Common myeloid progenitor, CD34-positive (primary cell): ENCODE data around the gene DMPK.
"Not testable (repeated sequence)": the region's sequence is repeated elsewhere in the genome, so short reads cannot be mapped to it uniquely, and the experiment has no call there.

Source experiments
- CTCF ChIA-PET: fragments of 350-600 bp; sonication (Branson Sonifier 250); formaldehyde crosslinking; loops from one replicate; lab custom pipeline; 2021; ENCODE audit warnings: antibody characterized with exemption; lab: Charles Lee
- POLR2A ChIA-PET: fragments of 350-600 bp; sonication (Branson Sonifier 250); formaldehyde crosslinking; loops from one replicate; lab custom pipeline; 2021; ENCODE audit warnings: antibody characterized with exemption; lab: Charles Lee
- DNase-seq, 3 donors: peaks; one replicate each; pipeline versions ENCODE4 v3.0.0 to v3.0.0-alpha.2; 2013
- H3K27ac ChIP-seq, 2 experiments: 1 replicate in 1 of 2; 2 replicates in 1 of 2; pipeline ENCODE4 v1.7.0; 2013; ENCODE audit warnings: inconsistent platforms in 2 of 2, low read length in 2 of 2, mild to moderate bottlenecking in 2 of 2, low read depth in 1 of 2, moderate library complexity in 1 of 2; ENCODE audit not compliant: severe bottlenecking in 2 of 2, insufficient read depth in 1 of 2, poor library complexity in 1 of 2
- H3K27me3 ChIP-seq, 5 experiments: replicated peaks in 2 of 5; 1 replicate in 3 of 5; 2 replicates in 2 of 5; pipeline versions ENCODE4 v1.6.1 to v1.7.0; 2013; ENCODE audit warnings: low read length in 4 of 5, mild to moderate bottlenecking in 2 of 5, moderate library complexity in 2 of 5, inconsistent platforms in 1 of 5; ENCODE audit not compliant: insufficient read depth in 5 of 5, control insufficient read depth in 4 of 5
- H3K36me3 ChIP-seq, 4 experiments: 1 replicate in 2 of 4; 2 replicates in 2 of 4; pipeline versions ENCODE4 v1.6.1 to v1.7.0; 2013; ENCODE audit warnings: low read length in 3 of 4, control low read depth in 1 of 4, mild to moderate bottlenecking in 1 of 4; ENCODE audit not compliant: control insufficient read depth in 4 of 4, insufficient read depth in 4 of 4
- H3K4me1 ChIP-seq, 4 experiments: 1 replicate in 3 of 4; 2 replicates in 1 of 4; pipeline versions ENCODE4 v1.6.1 to v1.7.1; 2013; ENCODE audit warnings: low read length in 3 of 4, mild to moderate bottlenecking in 3 of 4, control low read depth in 1 of 4, inconsistent platforms in 1 of 4, moderate library complexity in 1 of 4; ENCODE audit not compliant: control insufficient read depth in 4 of 4, insufficient read depth in 4 of 4; ENCODE audit errors: control extremely low read depth in 1 of 4
- H3K4me3 ChIP-seq, 7 experiments: 1 replicate in 4 of 7; 2 replicates in 3 of 7; pipeline versions ENCODE4 v1.5.1 to v1.7.0; 2013; ENCODE audit warnings: mild to moderate bottlenecking in 7 of 7, low read length in 6 of 7, moderate library complexity in 6 of 7, inconsistent platforms in 2 of 7, low read depth in 2 of 7, control low read depth in 1 of 7; ENCODE audit not compliant: insufficient read depth in 4 of 7, control insufficient read depth in 1 of 7; ENCODE audit errors: extremely low read depth in 1 of 7
- H3K9me3 ChIP-seq, 5 experiments: 1 replicate in 4 of 5; 2 replicates in 1 of 5; pipeline versions ENCODE4 v1.6.1 to v1.7.1; 2013; ENCODE audit warnings: low read length in 4 of 5, mild to moderate bottlenecking in 2 of 5, inconsistent platforms in 1 of 5, low read depth in 1 of 5, moderate library complexity in 1 of 5; ENCODE audit not compliant: control insufficient read depth in 4 of 5, insufficient read depth in 2 of 5; ENCODE audit errors: control extremely low read depth in 1 of 5
- WGBS: methylation state at CpG from one replicate; pipeline ENCODE4 v1.1.5; 2013; ENCODE audit not compliant: insufficient coverage; 5-methylcytosine and 5-hydroxymethylcytosine counted together

Gene DMPK

DNA sequence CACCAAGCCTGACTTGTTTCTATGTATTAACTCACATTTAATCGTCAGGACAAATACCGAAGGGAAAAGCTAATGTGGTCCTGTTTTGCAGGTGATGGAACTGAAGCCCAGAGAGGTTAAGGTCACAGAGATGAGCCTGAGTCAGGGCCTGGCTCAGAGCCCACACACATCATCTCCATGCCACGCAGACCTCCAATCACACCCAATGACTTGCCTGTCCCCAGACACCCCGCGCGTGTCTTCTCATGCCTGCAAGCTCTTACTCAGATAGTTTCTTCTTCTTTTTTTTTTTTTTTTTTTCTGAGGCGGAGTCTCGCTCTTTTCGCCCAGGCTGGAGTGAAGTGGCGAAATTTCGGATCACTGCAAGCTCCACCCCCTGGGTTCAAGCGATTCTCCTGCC is 29.7 kb downstream of the DMPK start:
- no peak for DNase-seq
- ChIA-PET CTCF (interaction anchor here (0.8 to 1.9 kb wide), 2 partner anchors 10 to 17 kb away, joined by 3 to 6 read pairs; no protein-coding TSS in a partner anchor), POLR2A (no interaction called here)
- Histone ChIP-seq H3K27ac (no peak overlapping the region), H3K9me3 (no peaks in the 10 kb centered on the region), H3K4me3 (no peak overlapping the region), H3K36me3 (no peaks in the 10 kb centered on the region), H3K27me3 (peaks cover 0 to 6% (median 0%) of the 10 kb centered on the region in 5 experiments), H3K4me1 (no peaks in the 10 kb centered on the region)
- 98% methylated on average over 9 of the region's 12 CpGs for WGBS

DNA sequence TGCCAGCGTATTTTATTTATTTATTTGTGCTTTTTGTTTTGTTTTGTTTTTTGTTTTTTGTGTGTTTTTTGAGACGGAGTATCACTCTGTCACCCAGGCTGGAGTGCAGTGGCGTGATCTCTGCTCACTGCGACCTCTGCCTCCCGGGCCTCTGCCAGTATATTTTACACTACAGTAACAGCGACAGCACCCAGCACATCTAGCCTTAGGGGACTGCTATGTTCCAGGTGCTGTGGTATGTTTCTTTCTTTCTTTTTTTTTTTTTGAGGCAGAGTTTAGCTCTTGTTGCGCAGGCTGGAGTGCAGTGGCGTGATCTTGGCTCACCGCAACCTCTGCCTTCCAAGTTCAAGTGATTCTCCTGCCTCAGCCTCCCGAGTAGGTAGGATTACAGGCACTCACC is 30.8 kb downstream of the DMPK start:
- 100% methylated on average over 2 of the region's 10 CpGs for WGBS
- H3K27ac ChIP-seq, H3K4me1 ChIP-seq, POLR2A ChIA-PET, H3K27me3 ChIP-seq, H3K4me3 ChIP-seq, DNase-seq, H3K9me3 ChIP-seq, CTCF ChIA-PET, H3K36me3 ChIP-seq: not testable (repeated sequence)

DNA sequence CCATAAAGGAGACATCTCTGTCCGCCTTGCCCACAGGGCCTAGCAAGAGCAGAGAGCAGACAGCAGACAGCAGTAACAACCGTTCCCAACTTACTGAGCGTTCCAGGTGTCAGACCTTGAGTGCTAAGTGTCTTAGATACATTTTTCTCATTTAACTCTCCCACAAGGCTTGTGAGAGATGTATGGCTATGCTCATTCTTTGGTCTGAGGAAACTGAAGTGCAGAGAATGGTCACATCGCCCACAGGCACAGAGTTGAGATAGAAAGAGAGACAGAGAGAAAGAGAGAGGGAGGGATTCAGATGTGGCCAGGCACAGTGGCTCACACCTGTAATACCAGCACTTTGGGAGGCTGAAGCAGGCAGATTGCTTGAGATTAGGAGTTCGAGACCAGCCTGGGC is 34.8 kb downstream of the DMPK start:
- WGBS = 90% methylated on average over 4 of the region's 5 CpGs
- POLR2A ChIA-PET = no interaction called here
- H3K27me3 ChIP-seq = peaks cover 0 to 8% (median 2%) of the 10 kb centered on the region in 5 experiments
- no peak for DNase-seq
- CTCF ChIA-PET = no interaction called here
- H3K27ac ChIP-seq = no peak overlapping the region
- H3K9me3 ChIP-seq = no peaks in the 10 kb centered on the region
- H3K36me3 ChIP-seq = no peaks in the 10 kb centered on the region
- no peaks in the 10 kb centered on the region for H3K4me1 ChIP-seq
- H3K4me3 ChIP-seq = no peak overlapping the region

DNA sequence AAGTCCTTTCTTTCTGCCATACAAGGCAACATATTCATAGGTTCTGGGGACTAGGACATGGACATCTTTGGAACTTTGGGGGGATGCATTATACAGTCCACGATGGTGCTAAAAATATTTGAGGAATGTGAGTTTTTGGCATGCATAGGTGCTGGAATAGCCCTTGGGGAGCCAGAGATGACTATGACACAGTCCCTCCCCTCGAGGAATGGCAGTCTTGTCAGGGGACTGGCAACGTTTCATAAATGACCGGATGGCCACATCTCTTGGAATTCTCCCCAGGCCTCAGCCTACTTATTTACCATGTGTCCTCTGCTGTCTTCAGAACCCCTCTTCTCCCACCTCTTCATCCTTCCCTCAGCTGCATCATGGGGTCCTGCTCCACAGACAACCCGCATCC is 35.4 kb downstream of the DMPK start:
- peaks cover 0 to 8% (median 2%) of the 10 kb centered on the region in 5 experiments for H3K27me3 ChIP-seq
- no peaks in the 10 kb centered on the region for H3K9me3 ChIP-seq
- H3K4me1 ChIP-seq = no peaks in the 10 kb centered on the region
- CTCF ChIA-PET = no interaction called here
- no peak overlapping the region for H3K27ac ChIP-seq
- DNase-seq = no peak
- H3K4me3 ChIP-seq = no peak overlapping the region
- WGBS = 100% methylated on average over 2 of the region's 5 CpGs
- POLR2A ChIA-PET = no interaction called here
- no peaks in the 10 kb centered on the region for H3K36me3 ChIP-seq

DNA sequence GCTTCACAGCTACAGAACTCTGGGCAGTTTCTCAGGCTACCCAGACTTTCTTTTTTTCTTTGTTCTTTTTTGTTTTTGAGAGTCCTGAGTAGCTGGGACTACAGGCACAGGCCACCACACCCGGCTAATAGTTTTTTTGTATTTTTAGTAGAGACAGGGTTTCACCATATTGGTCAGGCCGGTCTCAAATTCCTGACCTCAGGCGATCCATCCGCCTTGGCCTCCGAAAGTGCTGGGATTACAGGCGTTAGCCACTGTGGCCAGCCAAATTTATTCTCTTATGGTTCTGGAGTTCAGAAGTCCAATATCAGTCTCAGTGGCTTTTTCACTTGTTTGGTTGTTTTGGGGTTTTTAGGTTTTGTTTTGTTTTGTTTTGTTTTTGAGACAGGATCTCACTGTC is 36.7 kb downstream of the DMPK start:
- Histone ChIP-seq H3K4me1 (no peaks in the 10 kb centered on the region), H3K4me3 (no peak overlapping the region), H3K27me3 (peaks cover 0 to 8% (median 2%) of the 10 kb centered on the region in 5 experiments), H3K9me3 (no peaks in the 10 kb centered on the region), H3K36me3 (no peaks in the 10 kb centered on the region), H3K27ac (no peak overlapping the region)
- 97% methylated on average over 5 of the region's 6 CpGs for WGBS
- no peak for DNase-seq
- CTCF ChIA-PET = no interaction called here
- POLR2A ChIA-PET = no interaction called here

DNA sequence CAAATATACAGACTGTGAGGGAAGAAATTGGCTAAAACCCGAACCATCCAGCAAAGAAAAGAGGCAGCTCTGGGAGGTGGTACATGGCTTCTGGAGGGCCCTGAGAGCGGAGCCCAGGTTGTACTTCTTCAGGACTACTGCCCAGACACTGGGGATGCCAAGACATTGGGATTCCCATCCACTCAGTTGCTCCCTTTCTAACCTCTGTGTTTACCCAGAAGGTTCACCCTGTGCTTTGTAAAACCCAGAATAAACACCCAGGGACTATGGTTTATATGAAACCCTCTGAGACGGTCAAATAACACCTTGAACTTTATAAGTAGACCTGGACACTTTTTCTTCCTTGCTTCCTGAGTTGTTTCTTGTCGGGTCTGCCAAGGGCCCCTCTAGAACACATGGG is 39.3 kb downstream of the DMPK start:
- POLR2A ChIA-PET = interaction anchor here (1.3 kb wide), 1 partner anchor 37 kb away, joined by 3 read pairs; no protein-coding TSS in a partner anchor
- 100% methylated on average over 3 of the region's 4 CpGs for WGBS
- Histone ChIP-seq H3K4me3 (no peak overlapping the region), H3K36me3 (no peaks in the 10 kb centered on the region), H3K27me3 (peaks cover 0 to 8% (median 2%) of the 10 kb centered on the region in 5 experiments), H3K27ac (no peak overlapping the region), H3K4me1 (no peaks in the 10 kb centered on the region), H3K9me3 (no peaks in the 10 kb centered on the region)
- no peak for DNase-seq
- CTCF ChIA-PET = no interaction called here

DNA sequence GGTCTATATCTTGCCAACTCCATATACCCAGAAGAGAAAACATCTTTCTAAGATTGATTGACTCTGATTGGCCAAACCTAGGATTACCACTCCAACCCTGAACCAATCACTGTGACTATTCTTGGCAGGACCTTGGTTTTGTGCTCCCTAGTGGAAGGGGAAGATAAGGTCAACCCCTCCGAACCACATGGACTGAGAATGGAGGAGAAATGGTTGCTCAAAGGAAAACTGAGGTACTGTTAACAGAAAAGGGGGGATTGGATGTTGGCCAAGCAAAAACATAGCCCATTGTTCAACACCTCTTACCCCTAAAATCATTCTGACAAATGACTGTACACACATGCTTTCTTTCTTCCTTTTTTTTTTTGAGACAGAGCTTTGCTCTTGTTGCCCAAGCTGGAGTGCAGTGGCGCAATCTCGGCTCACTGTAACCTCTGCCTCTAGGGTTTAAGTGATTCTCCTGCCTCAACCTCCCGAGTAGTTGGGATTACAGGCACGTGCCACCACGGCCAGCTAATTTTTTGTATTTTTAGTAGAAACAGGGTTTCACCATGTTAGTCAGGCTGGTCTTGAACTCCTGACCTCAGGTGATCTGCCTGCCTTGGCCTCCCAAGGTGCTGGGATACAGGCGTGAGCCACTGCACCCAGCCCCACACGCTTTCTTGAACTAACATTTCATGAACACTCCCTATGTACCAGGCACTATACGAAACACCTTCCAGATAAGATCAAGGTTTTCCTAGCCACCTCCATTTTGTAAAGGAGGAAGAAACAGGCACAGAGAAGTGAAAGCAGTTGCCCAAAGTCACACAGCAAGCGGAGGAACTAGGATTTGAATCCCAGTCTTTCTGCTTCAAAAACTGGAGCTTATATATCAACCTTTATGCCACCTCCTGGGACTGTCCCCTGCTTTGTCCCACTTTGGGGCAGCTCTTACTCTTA is 42.5 kb downstream of the DMPK start:
- Histone ChIP-seq H3K4me1 (no peaks in the 10 kb centered on the region), H3K4me3 (no peak overlapping the region), H3K27me3 (no peaks in the 10 kb centered on the region), H3K9me3 (no peaks in the 10 kb centered on the region), H3K36me3 (no peaks in the 10 kb centered on the region), H3K27ac (no peak overlapping the region)
- WGBS = 96% methylated on average over 8 of the region's 10 CpGs
- CTCF ChIA-PET = interaction anchor here (1.1 to 1.4 kb wide), 2 partner anchors 11 to 20 kb away, joined by 3 to 4 read pairs; no protein-coding TSS in a partner anchor
- DNase-seq = no peak
- POLR2A ChIA-PET = no interaction called here
